Forelimb muscle (tissue), 1 donor: Measurements from ENCODE around the gene SLC66A3. TPM values are rescaled to one million over a fixed set of nuclear protein-coding genes. Genes with fewer than 3 reads are reported as not detected.
"Not testable (repeated sequence)": the region's sequence is repeated elsewhere in the genome, so short reads cannot be mapped to it uniquely, and the experiment has no call there.

Source experiments
- DNase-seq: peaks from one replicate; pipeline ENCODE4 v3.0.0-alpha.2; 2013; ENCODE audit warnings: low read depth
- polyA plus RNA-seq: library from polyadenylated mRNA; unstranded; fragments of 120-200 nt; gene quantifications from one replicate; pipeline ENCODE4 v1.2.1, GENCODE V29; 2013; ENCODE audit not compliant: insufficient read length

Gene SLC66A3
- polyA plus RNA-seq, 1 donor = 10.6 TPM

DNA sequence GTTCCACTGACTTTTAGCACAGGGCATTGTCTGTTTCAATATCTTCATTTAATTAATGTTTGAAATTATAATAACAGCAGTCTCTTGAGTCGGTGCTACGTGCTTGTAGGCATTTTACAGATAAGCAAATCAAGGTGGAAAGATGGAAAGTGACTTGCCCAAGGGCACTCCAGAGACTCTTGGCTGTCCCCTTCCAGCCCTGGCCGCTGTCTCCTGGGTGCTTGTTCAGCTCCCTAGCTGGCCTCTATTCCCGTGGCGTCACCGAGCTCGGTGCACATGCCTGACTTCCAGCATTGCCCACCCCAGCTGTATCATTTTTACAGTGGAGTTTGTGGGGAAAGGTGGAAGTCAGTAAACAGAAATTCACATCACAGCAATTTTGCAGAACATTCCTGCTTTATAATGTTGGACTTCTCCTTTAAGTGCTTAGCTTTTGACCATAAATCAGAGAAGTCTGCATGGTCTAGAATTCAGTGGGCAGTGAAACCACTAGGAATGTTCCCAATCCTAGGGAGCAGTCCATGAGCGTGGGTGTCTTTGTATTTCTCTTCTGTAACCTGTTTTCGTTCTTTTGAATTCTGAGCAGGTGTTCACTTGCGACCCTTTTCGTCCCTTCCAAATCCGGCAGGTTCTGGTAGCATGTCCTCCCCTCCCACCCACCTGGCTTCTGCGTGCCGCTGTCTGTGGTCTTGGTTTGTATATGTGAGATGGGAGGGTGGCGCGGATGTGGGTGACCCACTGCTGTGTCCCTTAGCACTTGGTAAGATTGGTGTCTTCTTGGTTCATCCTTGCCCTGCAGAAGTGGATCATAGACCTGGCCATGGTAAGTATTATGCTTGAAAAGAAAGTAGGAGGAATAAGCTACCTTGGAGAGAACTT, 8.4 kb downstream of the SLC66A3 start:
- DNase-seq = no peak

DNA sequence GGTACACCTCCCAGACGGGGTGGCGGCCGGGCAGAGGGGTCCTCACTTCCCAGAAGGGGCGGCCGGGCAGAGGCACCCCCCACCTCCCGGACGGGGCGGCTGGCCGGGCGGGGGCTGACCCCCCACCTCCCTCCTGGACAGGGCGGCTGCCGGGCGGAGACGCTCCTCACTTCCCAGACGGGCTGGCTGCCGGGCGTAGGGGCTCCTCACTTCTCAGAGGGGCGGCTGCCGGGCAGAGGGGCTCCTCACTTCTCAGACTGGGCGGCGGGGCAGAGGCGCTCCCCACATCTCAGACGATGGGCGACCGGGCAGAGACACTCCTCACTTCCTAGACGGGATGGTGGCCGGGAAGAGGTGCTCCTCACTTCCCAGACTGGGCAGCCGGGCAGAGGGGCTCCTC, 9.8 kb downstream of the SLC66A3 start:
- DNase-seq = not testable (repeated sequence)

DNA sequence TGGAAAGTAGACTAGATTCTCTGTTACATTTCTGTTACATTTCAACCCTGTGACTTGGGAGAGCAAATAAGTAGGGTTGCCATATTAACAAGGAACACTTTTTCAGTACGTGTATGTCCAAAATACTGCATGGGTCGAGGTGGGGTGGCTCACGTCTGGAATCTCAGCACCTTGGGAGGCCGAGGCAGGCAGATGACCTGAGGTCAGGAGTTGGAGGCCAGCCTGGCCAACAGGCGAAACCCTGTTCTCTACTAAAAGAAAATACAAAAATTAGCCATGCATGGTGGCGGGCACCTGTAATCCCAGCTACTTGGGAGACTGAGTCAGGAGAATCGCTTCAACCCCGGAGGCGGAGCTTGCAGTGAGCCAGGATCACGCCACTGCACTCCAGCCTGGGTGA, 11.2 kb downstream of the SLC66A3 start:
- DNase-seq = no peak

GRCh38 chr2:11168488-11168887, 13.2 kb downstream of the SLC66A3 start:
- DNase-seq = no peak

GRCh38 chr2:11169333-11169732, 14.1 kb downstream of the SLC66A3 start:
- DNase-seq = no peak

DNA sequence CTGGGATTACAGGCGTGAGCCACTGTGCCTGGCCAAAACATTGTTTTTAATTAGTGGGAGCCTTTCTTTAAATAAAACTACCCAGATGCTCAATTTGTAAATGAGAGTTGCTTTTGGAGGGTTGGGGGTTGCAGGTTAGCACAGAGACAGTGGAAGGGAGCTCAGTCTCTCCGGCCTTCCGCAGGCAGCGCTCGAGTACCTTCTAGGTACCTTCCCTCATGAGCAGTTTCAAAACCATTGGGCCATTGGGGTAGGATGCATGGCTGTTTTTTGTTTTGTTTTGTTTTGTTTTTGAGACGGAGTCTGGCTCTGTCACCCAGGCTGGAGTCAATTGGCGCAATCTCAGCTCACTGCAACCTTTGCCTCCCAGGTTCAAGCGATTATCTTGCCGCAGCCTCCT, 19.0 kb downstream of the SLC66A3 start:
- no peak for DNase-seq

DNA sequence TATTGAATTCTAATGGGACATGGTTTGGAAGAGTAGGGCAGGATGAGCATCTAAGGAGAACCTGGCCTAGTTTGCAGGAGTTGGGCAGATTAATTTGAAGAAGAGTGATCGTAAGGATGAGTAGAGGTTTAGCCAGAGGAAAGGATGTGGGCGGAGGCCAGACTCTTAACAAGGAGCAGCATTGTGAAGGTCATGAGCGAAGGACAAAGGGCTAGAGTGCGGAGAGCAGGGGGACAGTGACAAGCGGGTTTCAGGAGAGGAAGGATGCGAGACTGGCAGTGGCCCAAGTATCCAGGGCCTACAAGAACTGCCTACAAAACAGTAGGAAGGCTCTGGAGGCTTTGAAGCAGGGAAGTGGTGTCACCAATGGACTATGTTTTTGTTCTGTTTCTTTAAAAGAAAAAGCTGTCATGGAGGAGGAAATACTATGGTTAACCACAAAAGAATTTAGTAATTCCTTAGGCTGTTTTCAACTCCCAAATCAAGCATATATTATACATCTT, 20.1 kb downstream of the SLC66A3 start:
- no peak for DNase-seq

- DNase-seq = no peak
These were observed 22.8 kb downstream of the SLC66A3 start for GRCh38 chr2:11177871-11178690.

GRCh38 chr2:11179196-11179595, 23.9 kb downstream of the SLC66A3 start:
- DNase-seq = no peak

- DNase-seq = no peak
These were observed 24.6 kb downstream of the SLC66A3 start for GRCh38 chr2:11179899-11180298.

- no peak for DNase-seq
These were observed 25.4 kb downstream of the SLC66A3 start for GRCh38 chr2:11180653-11181052.

DNA sequence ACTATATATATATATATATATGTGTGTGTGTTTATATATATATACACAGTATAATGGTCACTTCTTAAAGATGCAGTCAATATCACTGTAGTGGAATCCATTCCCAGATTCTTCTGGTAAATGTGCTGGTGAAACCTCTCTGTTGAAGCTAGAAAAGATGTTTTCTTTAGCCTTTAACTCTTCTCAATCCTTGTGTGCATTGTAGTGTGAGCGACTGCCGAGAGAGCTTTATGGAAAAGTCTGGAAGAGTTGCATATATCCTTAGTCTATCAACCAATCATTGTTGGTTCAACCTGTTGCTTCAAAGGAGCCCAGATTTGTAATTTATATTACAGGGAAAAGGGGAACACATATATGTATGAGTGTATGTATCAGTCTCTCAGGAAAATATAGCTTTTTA, 27.7 kb downstream of the SLC66A3 start:
- DNase-seq = no peak

- no peak for DNase-seq
These were observed 30.9 kb downstream of the SLC66A3 start for GRCh38 chr2:11186145-11186544.

DNA sequence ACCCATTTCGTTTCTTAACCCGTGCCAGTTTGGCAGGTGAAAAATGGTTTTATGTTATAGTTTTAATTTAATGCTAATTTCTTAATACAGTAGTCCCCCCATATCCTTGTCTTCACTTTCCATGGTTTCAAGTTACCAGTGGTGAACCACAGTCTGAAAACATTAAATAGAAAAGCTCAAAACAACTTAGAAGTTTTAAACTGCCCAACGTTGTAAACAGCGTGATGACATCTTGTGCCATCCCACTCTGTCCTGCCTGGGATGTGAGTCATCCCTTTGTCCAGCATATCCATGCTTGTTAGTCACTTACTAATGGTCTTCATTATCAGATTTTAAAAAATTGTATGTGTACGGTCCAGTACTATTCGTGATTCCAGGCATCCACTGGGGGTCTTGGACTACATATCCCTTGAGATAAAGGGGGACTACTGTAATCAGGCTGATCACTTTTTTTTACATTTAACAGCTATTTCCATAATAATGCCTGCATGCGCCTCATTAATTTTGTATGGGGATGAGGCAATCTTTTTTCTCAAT, 31.9 kb downstream of the SLC66A3 start:
- no peak for DNase-seq

DNA sequence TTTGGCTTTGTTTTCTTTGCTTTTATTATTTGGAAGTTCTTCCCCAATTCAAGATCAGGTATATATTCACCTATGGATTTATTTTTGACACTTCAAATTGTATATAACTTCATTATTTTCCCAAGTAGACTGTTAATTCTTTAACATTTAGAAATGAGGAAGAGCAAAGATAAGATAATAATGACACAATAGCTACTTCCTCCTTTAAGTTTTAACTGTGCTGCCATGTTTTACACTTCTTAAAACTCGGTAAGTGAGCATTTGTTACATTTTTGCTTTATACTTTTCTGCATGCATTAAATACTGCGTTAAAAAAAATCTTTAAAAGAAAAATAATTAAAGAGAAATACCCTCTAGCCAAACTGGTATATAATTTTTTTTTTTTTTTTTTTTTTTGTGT, 32.5 kb downstream of the SLC66A3 start:
- DNase-seq = no peak

DNA sequence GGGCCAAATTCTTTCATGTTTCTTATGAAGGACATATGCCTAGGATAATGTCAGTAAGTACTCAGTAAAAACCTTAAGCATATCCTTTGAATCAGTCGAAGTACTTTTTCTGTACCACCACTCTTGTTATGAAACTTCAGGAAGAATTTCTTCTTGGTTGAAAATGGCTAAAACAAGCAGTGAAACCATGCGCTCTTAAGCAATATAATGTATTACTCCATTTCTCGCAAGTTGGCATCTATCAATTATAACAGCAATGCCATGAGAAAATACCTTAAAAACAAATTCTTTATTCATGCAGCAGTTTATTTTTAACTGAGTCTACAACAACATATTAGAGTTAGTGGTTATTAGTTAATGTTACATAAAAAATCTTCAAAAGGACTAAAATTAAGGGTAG, 41.0 kb downstream of the SLC66A3 start:
- no peak for DNase-seq

- DNase-seq = no peak
These were observed 45.4 kb downstream of the SLC66A3 start for GRCh38 chr2:11200651-11201050.

DNA sequence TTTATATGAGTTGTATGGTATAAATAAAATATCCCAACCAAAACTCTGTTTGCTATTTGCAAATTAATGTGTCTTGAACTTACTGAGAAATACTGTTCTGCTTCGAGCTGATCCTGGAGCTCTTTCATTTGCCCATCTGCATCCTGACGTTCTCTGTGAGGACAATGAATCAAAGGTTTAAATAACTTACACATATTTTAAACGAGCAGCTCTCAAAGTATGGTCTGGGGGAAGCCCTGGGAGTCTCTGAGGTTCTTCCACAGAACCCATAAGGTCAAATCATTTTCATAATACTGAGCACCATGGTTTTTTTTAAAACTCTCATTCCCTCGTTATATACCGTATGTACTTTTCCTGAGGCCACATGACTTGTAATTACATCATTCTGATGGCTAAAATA, 46.7 kb downstream of the SLC66A3 start:
- DNase-seq = no peak

DNA sequence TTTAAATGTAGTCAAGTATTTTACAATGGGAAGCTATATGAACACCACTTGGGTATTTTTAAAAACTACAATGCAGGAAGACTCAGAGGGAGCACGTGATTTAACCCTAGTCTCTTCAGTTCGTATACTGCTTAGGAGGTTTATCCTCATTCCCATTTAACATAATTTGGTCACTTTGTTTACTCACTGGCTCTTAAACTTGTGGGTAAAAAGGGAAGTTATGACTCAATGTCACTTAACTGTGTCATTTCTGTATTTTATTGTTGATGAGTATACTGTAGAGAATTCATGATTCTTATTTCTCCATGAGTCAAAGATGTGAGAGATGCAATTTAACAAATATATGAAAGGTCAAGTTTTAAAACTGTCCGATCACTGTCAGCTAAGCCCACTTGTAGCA, 48.2 kb downstream of the SLC66A3 start:
- DNase-seq = no peak

DNA sequence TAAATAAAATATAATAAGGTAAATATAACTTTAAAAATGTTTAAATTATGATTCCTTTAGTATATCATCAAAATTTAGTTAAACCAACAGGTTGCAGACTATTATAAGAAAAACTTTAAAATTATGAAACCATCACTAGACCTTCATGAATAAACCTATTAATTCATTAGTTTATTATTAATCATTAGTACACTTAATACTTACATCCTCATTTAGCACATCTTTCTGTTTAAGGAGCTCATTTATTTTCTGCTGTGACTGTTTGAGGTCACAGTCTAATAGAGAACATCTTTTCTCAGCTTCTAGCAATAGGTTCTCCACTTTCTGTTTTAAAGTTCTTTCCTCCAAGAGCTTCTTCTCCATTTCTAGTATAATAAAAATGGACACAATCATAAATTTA, 52.8 kb downstream of the SLC66A3 start:
- no peak for DNase-seq

GRCh38 chr2:11212645-11213044, 57.4 kb downstream of the SLC66A3 start:
- DNase-seq = no peak

DNA sequence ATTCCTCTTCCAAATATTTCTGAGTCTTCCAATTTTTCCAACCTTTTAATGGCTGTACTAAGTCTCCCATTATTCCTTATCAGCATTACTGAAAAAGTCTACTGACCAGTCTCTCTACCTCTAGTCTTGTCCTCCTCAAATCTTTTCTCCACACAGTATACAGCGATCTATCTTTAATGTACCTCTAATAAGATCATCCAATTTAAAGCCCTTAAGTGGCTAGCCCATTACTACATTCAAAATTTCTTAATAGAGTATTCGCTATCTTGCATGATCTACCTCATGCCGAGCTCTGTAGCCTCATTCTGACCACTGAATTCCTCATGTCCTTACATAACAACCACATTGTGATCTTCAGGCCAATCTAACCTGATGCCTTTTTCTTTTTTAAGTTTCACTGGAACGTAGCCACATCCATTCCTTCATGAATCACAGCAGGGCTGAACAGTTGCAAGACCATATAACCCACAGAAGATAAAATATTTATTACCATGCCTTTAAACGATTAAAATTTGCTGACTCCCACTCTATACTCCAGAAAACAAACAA, 57.9 kb downstream of the SLC66A3 start:
- no peak for DNase-seq
